H1 (cell line): ENCODE results near the gene PNMA6E. TPM values are rescaled to one million over a fixed set of nuclear protein-coding genes. Genes with fewer than 3 reads are reported as not detected.

ENCODE experiments used
- CTCF ChIA-PET: fragments of 300-600 bp; sonication (Branson Sonifier 250); formaldehyde crosslinking; loops from one replicate; lab custom pipeline; 2021; ENCODE audit not compliant: partially characterized antibody; lab: Charles Lee
- POLR2A ChIA-PET: fragments of 300-600 bp; sonication (Branson Sonifier 250); formaldehyde crosslinking; loops from one replicate; lab custom pipeline; 2021; ENCODE audit warnings: inconsistent platforms; ENCODE audit not compliant: partially characterized antibody; lab: Charles Lee
- DNase-seq, 2 experiments: peaks; one replicate each; pipeline versions ENCODE4 v3.0.0 to v3.0.0-alpha.2; 2010 to 2022; ENCODE audit warnings: low spot score in 2 of 2, low read depth in 1 of 2, mixed read lengths in 1 of 2
- FAIRE-seq: peaks from 2 replicates; lab custom pipeline; 2011; peaks lifted over from hg19 to GRCh38; lab: Jason Lieb, UNC
- H2AFZ ChIP-seq: 2 replicates; pipeline ENCODE4 v1.8.1; 2012; ENCODE audit warnings: low read length, inconsistent platforms
- H2AK5ac ChIP-seq: 2 replicates; pipeline ENCODE4 v1.6.1; 2013; ENCODE audit warnings: low read depth, low read length
- H2BK120ac ChIP-seq: replicated peaks from 2 replicates; pipeline ENCODE3; 2013; ENCODE audit warnings: low read depth, low read length, inconsistent platforms
- H2BK12ac ChIP-seq: 2 replicates; pipeline ENCODE4 v1.6.1; 2013; ENCODE audit warnings: low read depth, low read length
- H2BK15ac ChIP-seq: 2 replicates; pipeline ENCODE4 v1.6.1; 2013; ENCODE audit warnings: low read length
- H2BK20ac ChIP-seq: 2 replicates; pipeline ENCODE4 v1.6.1; 2013; ENCODE audit warnings: low read length
- H2BK5ac ChIP-seq: 2 replicates; pipeline ENCODE4 v1.6.1; 2013; ENCODE audit warnings: low read depth, low read length
- H3K14ac ChIP-seq: 2 replicates; pipeline ENCODE4 v1.6.1; 2013; ENCODE audit warnings: inconsistent platforms; ENCODE audit not compliant: insufficient read length
- H3K18ac ChIP-seq: 2 replicates; pipeline ENCODE4 v1.6.1; 2013; ENCODE audit warnings: low read length; ENCODE audit errors: extremely low read depth
- H3K23ac ChIP-seq: 2 replicates; pipeline ENCODE4 v1.6.1; 2013; ENCODE audit warnings: inconsistent platforms; ENCODE audit not compliant: insufficient read length
- H3K23me2 ChIP-seq: 2 replicates; pipeline ENCODE4 v1.6.1; 2013; ENCODE audit warnings: low read depth, low read length
- H3K27ac ChIP-seq: 2 replicates; pipeline ENCODE4 v1.6.1; 2011; ENCODE audit warnings: low read depth, low read length, inconsistent platforms
- H3K27me3 ChIP-seq, 4 experiments: replicated peaks in 1 of 4; 1 replicate in 1 of 4; 2 replicates in 3 of 4; pipeline versions ENCODE4 v1.6.1 to v1.8.1; 2011 to 2013; ENCODE audit warnings: low read length in 3 of 4, mild to moderate bottlenecking in 3 of 4, inconsistent platforms in 2 of 4, mixed read lengths in 2 of 4, moderate library complexity in 1 of 4; ENCODE audit not compliant: control insufficient read depth in 3 of 4, insufficient read depth in 3 of 4; ENCODE audit errors: extremely low read depth in 1 of 4
- H3K36me3 ChIP-seq, 4 experiments: 2 replicates each; pipeline versions ENCODE4 v1.6.1 to v1.8.1; 2011 to 2013; ENCODE audit warnings: mild to moderate bottlenecking in 4 of 4, low read length in 3 of 4, moderate library complexity in 2 of 4, control low read depth in 1 of 4, inconsistent platforms in 1 of 4; ENCODE audit not compliant: insufficient read depth in 4 of 4, control insufficient read depth in 2 of 4
- H3K4ac ChIP-seq: replicated peaks from 2 replicates; pipeline ENCODE3; 2013; ENCODE audit warnings: low read length, low read depth, mixed read lengths, inconsistent platforms; ENCODE audit not compliant: insufficient read length
- H3K4me1 ChIP-seq, 4 experiments: replicated peaks in 1 of 4; 1 replicate in 1 of 4; 2 replicates in 3 of 4; pipeline versions ENCODE4 v1.6.1 to v1.8.1; 2011 to 2013; ENCODE audit warnings: low read length in 3 of 4, inconsistent platforms in 2 of 4, mixed read lengths in 1 of 4; ENCODE audit not compliant: insufficient read depth in 4 of 4, control insufficient read depth in 3 of 4
- H3K4me2 ChIP-seq, 2 experiments: 2 replicates each; pipeline versions ENCODE4 v1.6.1 to v1.8.1; 2011 to 2013; ENCODE audit warnings: low read depth in 2 of 2, low read length in 2 of 2, control low read depth in 1 of 2, inconsistent platforms in 1 of 2, mild to moderate bottlenecking in 1 of 2; ENCODE audit not compliant: insufficient read depth in 1 of 2
- H3K4me3 ChIP-seq, 4 experiments: fragments of 200-600, 300-600 bp in 1 of 4; sonication (generic), shearing (Covaris generic), sonication (Bioruptor Twin) in 1 of 4; 2 replicates each; pipeline versions ENCODE4 v1.5.1 to v1.8.1; 2011 to 2016; ENCODE audit warnings: low read length in 4 of 4, low read depth in 3 of 4, control low read depth in 2 of 4, inconsistent platforms in 2 of 4, mild to moderate bottlenecking in 2 of 4, mixed read lengths in 1 of 4, moderate library complexity in 1 of 4; ENCODE audit not compliant: insufficient read depth in 2 of 4; ENCODE audit errors: extremely low read depth in 1 of 4
- H3K56ac ChIP-seq: replicated peaks from 2 replicates; pipeline ENCODE3; 2013; ENCODE audit warnings: low read depth, mild to moderate bottlenecking, mixed read lengths, low read length, inconsistent platforms; ENCODE audit not compliant: insufficient read length
- H3K79me1 ChIP-seq: 2 replicates; pipeline ENCODE4 v1.6.1; 2013; ENCODE audit warnings: low read depth, low read length, control low read depth
- H3K79me2 ChIP-seq, 2 experiments: 2 replicates each; pipeline versions ENCODE4 v1.6.1 to v1.8.1; 2012 to 2013; ENCODE audit warnings: low read length in 2 of 2, mild to moderate bottlenecking in 2 of 2, inconsistent platforms in 1 of 2; ENCODE audit not compliant: insufficient read depth in 2 of 2, control insufficient read depth in 1 of 2
- H3K9ac ChIP-seq, 4 experiments: replicated peaks in 1 of 4; 1 replicate in 1 of 4; 2 replicates in 3 of 4; pipeline versions ENCODE4 v1.6.1 to v1.8.1; 2011 to 2013; ENCODE audit warnings: low read depth in 3 of 4, low read length in 3 of 4, control low read depth in 2 of 4, mild to moderate bottlenecking in 2 of 4, moderate library complexity in 2 of 4, inconsistent platforms in 1 of 4; ENCODE audit errors: extremely low read depth in 1 of 4
- H3K9me3 ChIP-seq, 2 experiments: 2 replicates each; pipeline versions ENCODE4 v1.6.1 to v1.8.1; 2012 to 2013; ENCODE audit warnings: mild to moderate bottlenecking in 2 of 2, moderate library complexity in 2 of 2, control low read depth in 1 of 2, inconsistent platforms in 1 of 2, low read depth in 1 of 2, low read length in 1 of 2, mixed read lengths in 1 of 2; ENCODE audit not compliant: insufficient read depth in 2 of 2
- H4K20me1 ChIP-seq, 2 experiments: replicated peaks in 1 of 2; 2 replicates each; pipeline versions ENCODE3 to v1.8.1; 2011 to 2013; ENCODE audit warnings: inconsistent platforms in 2 of 2, low read length in 2 of 2, mild to moderate bottlenecking in 1 of 2; ENCODE audit not compliant: insufficient read depth in 2 of 2, control insufficient read depth in 1 of 2
- H4K5ac ChIP-seq: 2 replicates; pipeline ENCODE4 v1.6.1; 2013; ENCODE audit warnings: low read length, low read depth, mixed read lengths, inconsistent platforms; ENCODE audit not compliant: insufficient read length
- H4K8ac ChIP-seq: 2 replicates; pipeline ENCODE4 v1.8.0; 2013; ENCODE audit warnings: mild to moderate bottlenecking, moderate library complexity, low read length, inconsistent platforms; ENCODE audit not compliant: insufficient read depth; ENCODE audit errors: extremely low read depth
- H4K91ac ChIP-seq: replicated peaks from 2 replicates; pipeline ENCODE3; 2013; ENCODE audit warnings: low read length, mixed read lengths, inconsistent platforms; ENCODE audit not compliant: insufficient read length
- ASH2L ChIP-seq: fragments of 200-600, 300-600 bp; sonication (generic); IDR thresholded peaks from one replicate; pipeline ENCODE4 v1.7.1; 2017; ENCODE audit warnings: low read length
- BCL11A ChIP-seq, 2 experiments: IDR thresholded peaks; one replicate each; pipeline ENCODE4 v1.6.1; 2011; ENCODE audit warnings: low read depth in 2 of 2, low read length in 2 of 2, mild to moderate bottlenecking in 2 of 2
- EGR1 ChIP-seq: IDR thresholded peaks from 2 replicates; pipeline ENCODE4 v1.6.1; 2011; ENCODE audit warnings: low read depth, low read length, borderline replicate concordance
- HDAC2 ChIP-seq, 2 experiments: fragments of 300-600 bp in 1 of 2; sonication (generic) in 1 of 2; IDR thresholded peaks; 2 replicates each; pipeline ENCODE4 v1.6.1; 2011 to 2012; ENCODE audit warnings: low read depth in 2 of 2, low read length in 2 of 2, mild to moderate bottlenecking in 2 of 2, moderate library complexity in 2 of 2, borderline replicate concordance in 1 of 2, inconsistent platforms in 1 of 2
- JUN ChIP-seq: IDR thresholded peaks from 2 replicates; pipeline ENCODE4 v1.6.1; 2011; ENCODE audit warnings: low read depth, mild to moderate bottlenecking, improper control_type of control experiment, low read length
- JUND ChIP-seq: IDR thresholded peaks from 2 replicates; pipeline ENCODE4 v1.6.1; 2011; ENCODE audit warnings: mild to moderate bottlenecking, improper control_type of control experiment, low read length
- POLR2A ChIP-seq, 2 experiments: IDR thresholded peaks; 1 replicate in 1 of 2; 2 replicates in 1 of 2; pipeline ENCODE4 v1.6.1; 2011; ENCODE audit warnings: low read depth in 2 of 2, low read length in 2 of 2, mild to moderate bottlenecking in 2 of 2; ENCODE audit errors: control extremely low read depth in 1 of 2
- SIRT6 ChIP-seq: IDR thresholded peaks from one replicate; pipeline ENCODE4 v1.7.1; 2012; ENCODE audit warnings: low read length, inconsistent platforms
- SP1 ChIP-seq: IDR thresholded peaks from 2 replicates; pipeline ENCODE4 v1.6.1; 2011; ENCODE audit warnings: low read depth, low read length
- USF2 ChIP-seq: IDR thresholded peaks from 2 replicates; pipeline ENCODE4 v1.6.1; 2011; ENCODE audit warnings: low read length, improper control_type of control experiment
- WGBS, 2 experiments: shearing (Covaris generic) in 1 of 2; methylation state at CpG; one replicate each; pipeline versions ENCODE4 v1.1.6 to v1.1.7; 2013 to 2015; ENCODE audit warnings: low lambda C conversion rate in 2 of 2, mixed read lengths in 2 of 2, inconsistent platforms in 1 of 2, low coverage in 1 of 2, missing lambda C conversion rate in 1 of 2; ENCODE audit not compliant: insufficient replicate concordance in 2 of 2, insufficient coverage in 1 of 2, insufficient read length in 1 of 2; ENCODE audit errors: extremely low coverage in 1 of 2, missing lambda C conversion rate in 1 of 2; 5-methylcytosine and 5-hydroxymethylcytosine counted together
- polyA plus RNA-seq, 7 experiments: library from polyadenylated mRNA; depleted of rRNA in 3 of 7; stranded (reverse) in 5 of 7; unstranded in 2 of 7; fragments of >200 nt in 5 of 7; fragments of 200-250 nt in 2 of 7; gene quantifications; 1 replicate in 5 of 7; 2 replicates in 1 of 7; 4 replicates in 1 of 7; pipeline versions ENCODE4 v1.2.1 to v1.2.3, GENCODE V29; 2011 to 2013; ENCODE audit warnings: missing spikeins in 2 of 7, mixed read lengths in 2 of 7
- total RNA-seq: library from RNA; stranded (reverse); fragmentation: NEBNext Ultra II Directional; extraction: Animal tissue kit (Norgen Biotek cat#: 25700); gene quantifications from 2 replicates; pipeline ENCODE4 v1.2.1, GENCODE V29; 2021

Gene PNMA6E
- total and polyA plus RNA-seq, 2 of the 8 experiments (the other 6 are each of a cell fraction or from before 2014, with no cell fraction given): not detected

GRCh38 chrX:153445106-153445855 lies 44.1 kb upstream of the PNMA6E start:
- no peak for DNase-seq
- Histone ChIP-seq H2BK12ac (no peak overlapping the region), H3K9ac (no peak overlapping the region), H3K4me2 (no peak overlapping the region), H3K56ac (no peak overlapping the region), H2BK15ac (no peak overlapping the region), H2BK120ac (no peak overlapping the region), H3K4me1 (no peaks in the 10 kb centered on the region), H3K18ac (no peak overlapping the region), H3K79me1 (no peaks in the 10 kb centered on the region), H3K79me2 (no peaks in the 10 kb centered on the region), H3K27ac (no peak overlapping the region), H3K36me3 (no peaks in the 10 kb centered on the region; a peak in 1 of 8 replicates), H3K14ac (no peak overlapping the region), H3K27me3 (no peaks in the 10 kb centered on the region), H4K8ac (no peak overlapping the region), H3K9me3 (no peaks in the 10 kb centered on the region), H4K20me1 (no peaks in the 10 kb centered on the region), H4K91ac (no peak overlapping the region), H2BK20ac (no peak overlapping the region), H2AFZ (no peak overlapping the region), H3K4ac (no peak overlapping the region), H2BK5ac (no peak overlapping the region), H4K5ac (no peak overlapping the region), H3K4me3 (no peak overlapping the region), H3K23ac (no peak overlapping the region), H2AK5ac (no peak overlapping the region), H3K23me2 (no peaks in the 10 kb centered on the region)
- POLR2A ChIA-PET: interaction anchor here (1.2 kb wide), 1 partner anchor 10 kb away, joined by 3 read pairs; no protein-coding TSS in a partner anchor
- no peak for FAIRE-seq
- WGBS, 2 experiments: 92% methylated on average over 13 of the region's 35 CpGs; no CpG with 5 or more reads in 1 of the 2 experiments
- CTCF ChIA-PET: interaction anchor here (0.8 to 1.5 kb wide), 6 partner anchors 11 to 503 kb away, joined by 3 to 7 read pairs (median 3); no protein-coding TSS in a partner anchor
- no peak for TF ChIP-seq EGR1
- no peak for TF ChIP-seq ASH2L
- no peak for TF ChIP-seq SP1
- TF ChIP-seq JUN: no peak
- no peak for TF ChIP-seq POLR2A (IDR thresholded peaks at IDR 0.05; ENCODE audit: control extremely low read depth in 1 of 2, low read depth in 2 of 2, low read length in 2 of 2)
- no peak for TF ChIP-seq HDAC2 (IDR thresholded peaks at IDR 0.05; ENCODE audit: borderline replicate concordance in 1 of 2, low read depth in 2 of 2, low read length in 2 of 2)
- no peak for TF ChIP-seq USF2
- TF ChIP-seq SIRT6: no peak
- TF ChIP-seq JUND: no peak
- TF ChIP-seq BCL11A (IDR thresholded peaks at IDR 0.05; ENCODE audit: low read depth in 2 of 2, low read length in 2 of 2): no peak
